Tibial nerve (tissue), 4 donors: ENCODE data around the gene DNASE1L3. TPM values are rescaled to one million over a fixed set of nuclear protein-coding genes. Genes with fewer than 3 reads are reported as not detected.

ENCODE experiments used
- DNase-seq, 2 donors: peaks; one replicate each; pipeline ENCODE4 v3.0.0-alpha.2; 2019; ENCODE audit warnings: low spot score in 2 of 2
- H3K27ac ChIP-seq, 4 donors: fragments of 200-600 bp; sonication (generic) in 3 of 4; one replicate each; pipeline ENCODE4 v1.5.1; 2017 to 2019; ENCODE audit warnings: mild to moderate bottlenecking in 1 of 4
- H3K27me3 ChIP-seq, 2 donors: fragments of 200-600 bp; sonication (generic) in 1 of 2; one replicate each; pipeline versions ENCODE4 v1.5.1 to v1.6.0; 2017 to 2019
- H3K36me3 ChIP-seq, 3 donors: fragments of 200-600 bp; sonication (generic); one replicate each; pipeline ENCODE4 v1.5.1; 2018 to 2019
- H3K4me1 ChIP-seq, 4 donors: fragments of 200-600 bp; sonication (generic) in 3 of 4; one replicate each; pipeline ENCODE4 v1.5.1; 2017 to 2019
- H3K4me3 ChIP-seq, 4 donors: fragments of 200-600 bp; sonication (generic) in 3 of 4; one replicate each; pipeline ENCODE4 v1.5.1; 2017 to 2019; ENCODE audit warnings: mild to moderate bottlenecking in 1 of 4, moderate library complexity in 1 of 4
- H3K9me3 ChIP-seq, 4 donors: fragments of 200-600 bp; sonication (generic) in 3 of 4; one replicate each; pipeline ENCODE4 v1.5.1; 2017 to 2019
- EP300 ChIP-seq, 2 donors: sonication (generic); formaldehyde crosslinking; IDR thresholded peaks; one replicate each; pipeline ENCODE4 v1.6.1; 2017; ENCODE audit warnings: antibody characterized with exemption in 2 of 2, mild to moderate bottlenecking in 1 of 2
- POLR2A ChIP-seq, 2 donors: fragments of 450-650 bp; IDR thresholded peaks; one replicate each; pipeline ENCODE4 v1.6.1; 2017; ENCODE audit warnings: antibody characterized with exemption in 2 of 2, mild to moderate bottlenecking in 2 of 2, moderate library complexity in 2 of 2
- WGBS, 2 donors: methylation state at CpG; one replicate each; pipeline ENCODE4 v1.1.5; 2018; 5-methylcytosine and 5-hydroxymethylcytosine counted together
- total RNA-seq, 4 donors: library from RNA; depleted of rRNA; stranded (reverse); fragments of >200 nt; gene quantifications; one replicate each; pipeline ENCODE4 v1.1.0, GENCODE V29; 2016
- TF ChIP-seq, protein P1 (sequence below), 5 experiments: fragments of 200-600 bp in 3 of 5; fragments of 450-650 bp in 2 of 5; sonication (generic) in 3 of 5; IDR thresholded peaks; one replicate each; pipeline ENCODE4 v1.5.1; 2016 to 2019; ENCODE audit warnings: antibody characterized with exemption in 5 of 5, mild to moderate bottlenecking in 3 of 5, moderate library complexity in 2 of 5

Gene DNASE1L3
- total RNA-seq, 4 donors from 2014 or later, result 0.39 to 12.9 (median 1.5) TPM

- H3K36me3 ChIP-seq, result peaks cover 0 to 22% (median 0%) of the 10 kb centered on the region in 3 donors
- no peak overlapping the region for H3K27ac ChIP-seq
- no peaks in the 10 kb centered on the region for H3K9me3 ChIP-seq
- no peak for DNase-seq
- no peak overlapping the region for H3K4me3 ChIP-seq
- WGBS, 2 donors, result 64% methylated on average over 4 of the region's 4 CpGs
- H3K4me1 ChIP-seq, result peaks cover 0 to 21% (median 3%) of the 10 kb centered on the region in 4 donors
- TF ChIP-seq EP300 (IDR thresholded peaks at IDR 0.05) (no peak), POLR2A (IDR thresholded peaks at IDR 0.05) (no peak)
- TF ChIP-seq, protein P1, sequence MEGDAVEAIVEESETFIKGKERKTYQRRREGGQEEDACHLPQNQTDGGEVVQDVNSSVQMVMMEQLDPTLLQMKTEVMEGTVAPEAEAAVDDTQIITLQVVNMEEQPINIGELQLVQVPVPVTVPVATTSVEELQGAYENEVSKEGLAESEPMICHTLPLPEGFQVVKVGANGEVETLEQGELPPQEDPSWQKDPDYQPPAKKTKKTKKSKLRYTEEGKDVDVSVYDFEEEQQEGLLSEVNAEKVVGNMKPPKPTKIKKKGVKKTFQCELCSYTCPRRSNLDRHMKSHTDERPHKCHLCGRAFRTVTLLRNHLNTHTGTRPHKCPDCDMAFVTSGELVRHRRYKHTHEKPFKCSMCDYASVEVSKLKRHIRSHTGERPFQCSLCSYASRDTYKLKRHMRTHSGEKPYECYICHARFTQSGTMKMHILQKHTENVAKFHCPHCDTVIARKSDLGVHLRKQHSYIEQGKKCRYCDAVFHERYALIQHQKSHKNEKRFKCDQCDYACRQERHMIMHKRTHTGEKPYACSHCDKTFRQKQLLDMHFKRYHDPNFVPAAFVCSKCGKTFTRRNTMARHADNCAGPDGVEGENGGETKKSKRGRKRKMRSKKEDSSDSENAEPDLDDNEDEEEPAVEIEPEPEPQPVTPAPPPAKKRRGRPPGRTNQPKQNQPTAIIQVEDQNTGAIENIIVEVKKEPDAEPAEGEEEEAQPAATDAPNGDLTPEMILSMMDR (IDR thresholded peaks at IDR 0.05), result no peak
- no peaks in the 10 kb centered on the region for H3K27me3 ChIP-seq
These were observed 43.4 kb upstream of the DNASE1L3 start for GRCh38 chr3:58254144-58254543.

GRCh38 chr3:58251631-58252035 lies 40.9 kb upstream of the DNASE1L3 start:
- no peak for DNase-seq
- peak overlapping the region in 1 of 4 donors; percentile 50 for H3K27ac ChIP-seq
- no peaks in the 10 kb centered on the region for H3K9me3 ChIP-seq
- no peak overlapping the region for H3K4me3 ChIP-seq
- no peaks in the 10 kb centered on the region for H3K27me3 ChIP-seq
- H3K4me1 ChIP-seq, result peaks cover 0 to 22% (median 4%) of the 10 kb centered on the region in 4 donors
- H3K36me3 ChIP-seq, result peaks cover 0 to 4% (median 0%) of the 10 kb centered on the region in 3 donors
- 90 to 94% methylated on average over 3 of the region's 3 CpGs for WGBS, 2 donors
- TF ChIP-seq POLR2A (IDR thresholded peaks at IDR 0.05), result no peak
- TF ChIP-seq, protein P1 (IDR thresholded peaks at IDR 0.05), result no peak
- TF ChIP-seq EP300 (IDR thresholded peaks at IDR 0.05), result no peak

DNA sequence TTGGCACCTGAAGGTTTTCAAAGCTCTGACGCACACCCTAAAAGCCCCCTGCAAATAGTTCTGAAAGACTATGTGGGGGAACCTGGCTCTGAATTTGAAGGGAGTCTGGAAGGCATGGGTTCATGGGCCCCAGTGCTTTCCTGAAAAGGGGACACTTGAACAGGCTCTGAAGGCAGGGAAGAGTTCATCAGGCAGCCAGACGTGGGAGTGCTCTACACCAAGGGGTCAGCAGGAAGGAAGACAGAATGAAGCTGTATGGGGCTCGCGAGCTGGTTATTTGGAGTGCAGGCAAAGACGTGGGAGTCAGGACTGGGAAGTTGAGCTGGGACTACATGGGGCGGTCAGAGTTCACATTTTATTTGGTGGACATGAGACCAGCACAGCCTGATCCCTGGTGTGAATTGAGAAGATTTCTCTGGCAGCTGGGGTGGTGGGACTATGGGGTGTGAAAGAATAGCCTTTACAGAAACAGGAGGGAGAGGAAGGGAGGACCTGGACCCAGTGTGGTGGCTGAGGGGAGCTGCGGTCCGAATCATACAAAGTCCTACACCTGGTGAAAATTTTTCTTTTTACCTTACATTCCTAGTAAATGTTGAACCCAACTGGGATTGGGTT lies 39.4 kb upstream of the DNASE1L3 start:
- H3K27ac ChIP-seq, result peak overlapping the region in 3 of 4 donors; percentile 38 to 64 (median 57)
- H3K4me3 ChIP-seq, result peak overlapping the region in 1 of 4 donors; percentile 7
- no peak for TF ChIP-seq EP300 (IDR thresholded peaks at IDR 0.05)
- TF ChIP-seq, protein P1 (IDR thresholded peaks at IDR 0.05), result no peak
- TF ChIP-seq POLR2A (IDR thresholded peaks at IDR 0.05), result no peak
- H3K9me3 ChIP-seq, result no peaks in the 10 kb centered on the region
- H3K36me3 ChIP-seq, result no peaks in the 10 kb centered on the region
- no peak for DNase-seq
- H3K4me1 ChIP-seq, result peaks cover 0 to 22% (median 4%) of the 10 kb centered on the region in 4 donors
- no peaks in the 10 kb centered on the region for H3K27me3 ChIP-seq
- WGBS, 2 donors, result 63 to 64% methylated on average over 8 of the region's 8 CpGs

- no peaks in the 10 kb centered on the region for H3K27me3 ChIP-seq
- no peak for DNase-seq
- H3K27ac ChIP-seq, result peak overlapping the region in 3 of 4 donors; percentile 38 to 64 (median 57)
- no peaks in the 10 kb centered on the region for H3K9me3 ChIP-seq
- H3K4me3 ChIP-seq, result peak overlapping the region in 1 of 4 donors; percentile 7
- H3K4me1 ChIP-seq, result peaks cover 0 to 22% (median 4%) of the 10 kb centered on the region in 4 donors
- H3K36me3 ChIP-seq, result no peaks in the 10 kb centered on the region
- WGBS, 2 donors, result 38 to 50% methylated on average over 7 of the region's 7 CpGs
- TF ChIP-seq EP300 (IDR thresholded peaks at IDR 0.05) (no peak), POLR2A (IDR thresholded peaks at IDR 0.05) (no peak)
- TF ChIP-seq, protein P1 (IDR thresholded peaks at IDR 0.05), result no peak
These were observed 38.8 kb upstream of the DNASE1L3 start for GRCh38 chr3:58249358-58250092.
